ENCODE data around the gene MRTFA.

GRCh38 chr22:40388231-40388630 lies 248.3 kb downstream of the MRTFA start:
- TF ChIP-seq CTBP1 (IDR thresholded peaks at IDR 0.05; ENCODE audit: borderline replicate concordance) = peak; percentile 53; the same call in 1 of the 2 replicates
- TF ChIP-seq EP300 (IDR thresholded peaks at IDR 0.05; ENCODE audit: low read length) = peak; percentile 42; the same call in 1 of the 2 replicates
